Ureter (tissue), 1 donor: Measurements from ENCODE around the gene CENPO. TPM values are rescaled to one million over a fixed set of nuclear protein-coding genes. Genes with fewer than 3 reads are reported as not detected.
"Not testable (repeated sequence)": the region's sequence is repeated elsewhere in the genome, so short reads cannot be mapped to it uniquely, and the experiment has no call there.

Experiments
- DNase-seq: peaks from one replicate; pipeline ENCODE4 v3.0.0-alpha.2; 2020; ENCODE audit warnings: low spot score
- total RNA-seq: library from RNA; stranded (reverse); gene quantifications from one replicate; pipeline ENCODE4 v1.2.4, GENCODE V29; 2023
- donor health status: DM: yes; HTN: yes; CAD: no.

The CENPO gene
- total RNA-seq, 1 donor from 2014 or later = 7.7 TPM

DNA sequence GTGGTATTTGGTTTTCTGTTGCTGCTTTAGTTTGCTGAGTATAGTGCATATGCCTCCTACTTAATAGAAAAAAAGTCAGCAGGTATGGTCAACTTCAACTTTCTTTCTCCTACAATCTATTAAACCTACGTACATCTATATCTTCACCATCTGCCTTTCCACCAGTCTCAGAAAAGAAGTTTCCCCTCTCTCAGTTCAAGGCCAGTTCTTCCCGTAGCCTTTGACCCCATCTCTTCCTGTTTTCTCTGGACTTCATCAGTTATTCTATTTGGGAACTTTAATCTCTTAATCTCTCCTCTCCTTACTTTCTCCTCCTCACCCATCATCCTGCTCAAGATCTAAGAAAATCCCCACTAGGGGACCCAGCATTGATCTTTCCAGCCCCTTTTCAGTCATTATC, 5.7 kb upstream of the CENPO start:
- no peak for DNase-seq

GRCh38 chr2:24788816-24789215, 4.4 kb upstream of the CENPO start:
- no peak for DNase-seq

DNA sequence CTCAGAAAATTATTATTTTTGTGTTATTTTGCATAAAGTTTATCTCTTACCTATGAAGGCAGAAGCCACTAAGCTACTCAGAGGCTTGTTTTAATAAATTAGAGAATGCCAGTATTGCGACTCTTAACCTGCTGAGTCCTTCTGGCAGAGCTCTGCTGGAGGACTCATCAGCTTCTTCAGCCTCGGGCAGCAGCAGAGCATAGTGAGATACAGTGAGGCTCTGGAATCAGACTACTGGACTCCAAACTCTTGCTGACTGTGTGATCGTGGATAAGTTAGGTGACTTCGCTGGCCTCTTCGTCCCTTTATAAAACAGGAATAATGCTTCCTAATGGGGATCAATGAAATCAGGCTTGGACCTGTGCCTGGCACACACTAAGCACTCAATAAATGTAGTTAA, 1.8 kb upstream of the CENPO start:
- DNase-seq = no peak

GRCh38 chr2:24792542-24792873, 717 bp upstream of the CENPO start:
- DNase-seq = no peak

DNA sequence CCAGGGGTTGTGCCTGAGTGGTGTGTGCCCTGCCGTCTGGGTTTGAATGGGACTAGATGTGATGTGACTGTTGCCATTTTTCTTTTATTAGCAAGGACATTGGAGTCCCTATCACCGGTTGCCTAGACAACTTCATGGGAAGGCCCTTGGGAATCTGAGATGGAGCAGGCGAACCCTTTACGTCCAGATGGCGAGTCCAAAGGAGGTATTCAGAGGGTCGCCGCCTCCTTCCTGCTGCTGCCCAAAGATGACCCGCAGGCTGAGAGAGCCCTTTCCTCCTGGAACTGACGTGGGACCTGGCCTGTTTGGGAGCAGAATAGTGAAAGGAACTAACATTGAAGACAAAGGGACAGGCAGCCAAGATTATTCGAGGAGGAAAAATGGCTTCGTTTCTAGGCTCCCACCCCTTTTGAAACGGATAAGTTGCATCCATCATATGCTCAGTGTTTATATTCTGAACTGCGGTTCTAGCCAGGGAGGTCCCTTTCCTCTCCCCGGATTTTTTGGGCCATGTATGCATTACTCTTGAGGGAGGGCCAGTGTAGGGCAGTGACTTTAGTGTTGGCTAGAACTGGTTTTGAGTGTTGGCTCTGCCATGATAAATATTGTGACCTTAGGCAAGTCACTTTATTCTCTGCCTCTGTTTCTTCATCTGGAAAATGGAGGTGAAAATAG, 673 bp downstream of the CENPO start:
- DNase-seq = no peak

DNA sequence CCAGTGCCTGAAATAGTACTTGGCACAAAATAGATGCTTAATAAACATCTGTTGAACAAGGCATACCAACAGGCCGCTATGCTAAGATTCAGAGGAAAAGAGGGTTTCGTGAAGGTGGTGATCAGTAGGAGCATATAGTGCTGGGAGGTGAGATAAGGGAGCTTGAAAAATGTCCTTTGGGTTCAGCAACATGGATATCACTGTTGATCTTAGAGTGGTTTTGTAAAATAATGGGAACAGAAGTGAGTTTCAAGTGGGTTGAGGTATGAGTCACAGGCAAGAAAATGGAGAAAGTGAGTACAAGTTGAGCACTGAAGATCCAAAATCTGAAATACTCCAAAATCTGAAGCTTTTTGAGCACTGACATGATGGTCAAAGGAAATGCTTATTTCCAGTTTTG, 4.4 kb downstream of the CENPO start:
- DNase-seq = no peak

DNA sequence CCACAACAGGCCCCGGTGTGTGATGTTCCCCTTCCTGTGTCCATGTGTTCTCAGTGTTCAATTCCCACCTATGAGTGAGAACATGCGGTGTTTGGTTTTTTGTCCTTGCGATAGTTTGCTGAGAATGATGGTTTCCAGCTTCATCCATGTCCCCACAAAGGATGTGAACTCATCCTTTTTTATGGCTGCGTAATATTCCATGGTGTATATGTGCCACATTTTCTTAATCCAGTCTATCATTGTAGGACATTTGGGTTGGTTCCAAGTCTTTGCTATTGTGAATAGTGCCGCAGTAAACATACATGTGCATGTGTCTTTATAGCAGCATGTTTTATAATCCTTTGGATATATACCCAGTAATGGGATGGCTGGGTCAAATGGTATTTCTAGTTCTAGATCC, 7.3 kb downstream of the CENPO start:
- not testable (repeated sequence) for DNase-seq

GRCh38 chr2:24805811-24806660, 12.8 kb downstream of the CENPO start:
- DNase-seq = not testable (repeated sequence)

DNA sequence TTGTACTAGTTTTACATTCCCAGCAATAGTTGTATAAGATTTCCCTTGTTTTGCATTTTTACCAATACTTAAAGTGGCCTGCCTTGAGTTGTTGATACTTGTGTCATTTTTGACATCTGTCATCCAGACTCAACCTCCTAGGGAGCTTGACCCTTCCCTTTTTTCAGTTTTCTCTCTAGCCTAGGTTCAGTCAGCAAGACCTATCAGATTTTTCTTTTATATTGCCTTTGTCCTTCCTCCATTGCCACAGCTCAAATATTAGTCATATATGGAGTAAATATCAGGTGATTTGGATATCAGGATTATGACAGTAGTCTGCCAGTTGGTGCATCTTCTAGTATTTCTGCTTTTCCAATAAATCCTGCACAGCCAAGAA, 13.4 kb downstream of the CENPO start:
- DNase-seq = no peak

- DNase-seq = no peak
Observed at GRCh38 chr2:24809316-24810007, 16.2 kb downstream of the CENPO start.

- DNase-seq = no peak
Observed at GRCh38 chr2:24813691-24814137, 20.5 kb downstream of the CENPO start.

GRCh38 chr2:24814516-24814915, 21.3 kb downstream of the CENPO start:
- no peak for DNase-seq

DNA sequence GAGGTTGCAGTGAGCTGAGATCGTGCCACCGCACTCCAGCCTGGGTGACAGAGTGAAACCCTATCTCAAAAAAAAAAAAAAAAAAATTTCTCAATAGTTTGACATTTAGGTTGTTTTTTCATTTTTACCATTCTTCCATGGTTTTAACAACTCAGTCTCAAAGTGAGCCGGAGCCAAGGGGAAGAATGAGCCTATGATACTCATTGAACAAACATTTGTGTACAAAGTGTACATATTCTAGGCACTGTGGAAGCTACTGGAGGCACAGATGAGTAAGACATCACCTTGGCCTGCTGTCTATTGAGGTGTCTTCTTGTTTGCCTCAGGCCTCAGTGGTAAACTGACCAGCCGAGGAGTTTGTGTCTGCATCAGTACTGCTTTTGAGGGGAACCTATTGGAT, 21.9 kb downstream of the CENPO start:
- peak; percentile 29 for DNase-seq

DNA sequence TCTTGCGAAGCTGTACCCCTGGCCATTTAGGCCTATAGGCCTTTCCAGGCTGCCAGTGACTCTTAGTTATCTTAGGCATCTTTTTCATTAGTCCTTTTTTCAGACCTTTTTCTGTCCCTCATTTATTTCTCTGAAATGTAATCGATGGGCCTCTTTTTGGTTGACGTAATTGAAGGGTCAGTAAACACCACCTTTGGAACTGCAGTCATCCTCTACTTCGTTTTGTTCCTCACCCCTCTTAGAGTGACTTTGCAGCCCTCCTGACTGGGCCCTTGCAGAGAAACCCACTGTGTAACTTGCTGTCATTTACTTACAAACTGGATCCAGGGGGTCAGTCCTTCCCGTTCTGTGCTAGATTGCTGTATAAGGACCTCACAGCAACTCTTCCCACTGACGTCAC, 23.2 kb downstream of the CENPO start:
- no peak for DNase-seq

GRCh38 chr2:24816884-24817283, 23.7 kb downstream of the CENPO start:
- DNase-seq = no peak

GRCh38 chr2:24818721-24819167, 25.5 kb downstream of the CENPO start:
- DNase-seq = peak; percentile 20

DNA sequence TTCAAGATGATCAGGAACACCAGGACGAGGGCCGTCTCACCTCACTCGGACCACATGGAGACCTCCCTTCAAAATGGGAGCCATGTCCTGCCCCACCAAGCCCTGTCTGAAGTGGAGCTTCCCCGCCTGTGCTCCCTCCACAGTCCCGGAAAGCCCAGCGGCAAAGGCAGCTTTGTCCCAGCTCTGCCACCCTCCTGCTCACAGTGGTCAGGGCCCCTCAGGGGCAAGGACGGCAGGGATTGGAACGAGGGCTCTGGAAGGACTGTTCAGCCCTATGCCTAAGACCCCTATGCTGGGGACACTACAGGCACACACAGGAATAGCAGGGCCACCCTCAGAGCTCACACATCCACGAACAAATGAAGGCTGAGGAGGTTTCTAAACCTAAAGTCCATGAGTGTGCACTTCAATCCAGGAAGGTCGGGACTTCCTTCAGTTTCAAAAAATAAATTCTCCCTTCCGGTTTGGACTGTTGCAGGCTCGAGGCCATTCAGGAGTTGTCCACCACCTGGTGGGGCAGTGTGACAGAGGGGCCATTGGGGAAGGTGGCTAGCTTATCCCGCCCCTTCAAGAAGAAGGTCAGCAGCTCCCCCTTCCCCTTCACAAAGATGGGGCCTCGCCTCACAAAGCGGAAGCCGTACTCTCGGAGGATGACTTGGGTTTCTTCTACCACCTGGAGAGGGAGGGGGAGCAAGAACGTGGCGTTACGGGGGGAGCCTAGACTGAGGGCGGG, 26.4 kb downstream of the CENPO start:
- peak; percentile 28 for DNase-seq

DNA sequence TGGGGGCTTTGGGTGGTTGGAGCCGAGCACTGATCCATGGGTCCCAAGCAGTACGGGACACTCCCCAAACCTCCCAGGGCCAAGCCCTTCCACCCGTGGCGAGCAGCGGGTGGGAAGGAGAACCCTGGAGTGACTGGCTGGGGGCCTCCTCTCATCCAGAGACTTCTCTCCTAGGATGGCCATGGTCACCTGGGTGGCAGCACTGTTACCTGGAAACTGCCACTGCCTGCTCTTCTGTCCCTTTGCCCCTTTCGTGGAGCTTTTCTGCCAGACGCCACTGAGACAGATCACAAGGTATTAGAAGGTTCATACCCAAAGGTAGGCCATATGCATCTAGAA, 26.9 kb downstream of the CENPO start:
- no peak for DNase-seq

DNA sequence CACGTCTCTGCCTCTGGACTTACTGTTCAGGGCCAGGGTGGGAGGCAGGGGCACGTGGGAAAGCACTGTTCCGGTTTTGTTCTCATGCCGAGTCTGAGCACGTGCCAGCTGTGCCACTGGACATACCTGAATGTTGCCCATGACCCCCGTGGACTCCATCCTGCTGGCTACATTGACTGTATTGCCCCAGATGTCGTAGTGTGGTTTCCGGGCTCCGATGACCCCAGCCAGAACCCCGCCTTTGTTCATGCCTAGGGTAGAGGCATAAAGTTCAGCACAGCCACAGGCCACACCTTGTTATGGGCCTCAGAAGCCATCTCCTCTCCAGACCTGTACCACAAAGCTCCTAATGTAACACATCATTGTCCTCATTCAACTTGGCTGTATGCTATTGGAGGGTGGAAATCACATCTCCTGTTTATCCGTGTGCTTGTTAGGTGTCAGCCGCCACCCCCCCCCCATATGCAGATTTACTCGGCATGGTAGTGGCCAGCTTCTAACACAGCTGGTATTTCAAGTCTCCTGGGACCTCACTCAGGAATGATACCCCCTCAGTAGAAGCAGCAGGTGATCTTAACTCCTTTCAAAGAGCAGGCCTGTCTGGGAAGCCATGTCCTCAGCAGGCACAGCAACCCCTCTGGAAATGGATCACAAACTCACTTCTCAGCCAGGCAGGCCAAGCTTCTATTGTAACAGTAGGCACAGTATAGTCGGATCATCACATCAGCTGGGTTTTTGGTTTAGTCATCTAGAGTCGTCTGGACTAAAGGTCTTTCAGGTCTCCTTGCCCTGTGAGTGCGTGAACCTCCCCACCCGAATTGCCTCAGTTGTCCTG, 27.6 kb downstream of the CENPO start:
- DNase-seq = peak; percentile 40

DNA sequence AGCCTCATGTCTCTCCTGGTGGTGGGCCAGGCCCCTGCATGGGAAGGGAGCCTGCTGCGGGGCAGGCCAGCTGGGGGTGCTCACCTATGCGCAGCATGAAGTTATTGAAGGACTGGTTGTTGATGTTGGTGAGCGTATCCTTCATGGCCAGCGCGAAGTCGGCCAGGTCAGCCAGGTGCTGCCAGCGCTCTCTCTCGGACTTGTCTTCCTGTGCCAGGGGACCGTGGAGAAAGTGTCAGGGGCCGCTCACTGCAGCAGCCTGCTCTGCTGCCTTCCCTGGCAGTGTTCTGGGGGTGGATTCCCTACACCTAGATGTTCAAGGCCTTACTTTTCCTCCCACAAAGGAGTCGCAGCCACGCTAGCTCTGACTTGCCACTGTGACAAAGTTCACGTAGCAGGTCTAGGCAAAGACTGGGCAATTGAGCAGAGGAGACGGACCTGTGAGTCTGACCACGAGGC, 28.2 kb downstream of the CENPO start:
- peak; percentile 53 for DNase-seq

DNA sequence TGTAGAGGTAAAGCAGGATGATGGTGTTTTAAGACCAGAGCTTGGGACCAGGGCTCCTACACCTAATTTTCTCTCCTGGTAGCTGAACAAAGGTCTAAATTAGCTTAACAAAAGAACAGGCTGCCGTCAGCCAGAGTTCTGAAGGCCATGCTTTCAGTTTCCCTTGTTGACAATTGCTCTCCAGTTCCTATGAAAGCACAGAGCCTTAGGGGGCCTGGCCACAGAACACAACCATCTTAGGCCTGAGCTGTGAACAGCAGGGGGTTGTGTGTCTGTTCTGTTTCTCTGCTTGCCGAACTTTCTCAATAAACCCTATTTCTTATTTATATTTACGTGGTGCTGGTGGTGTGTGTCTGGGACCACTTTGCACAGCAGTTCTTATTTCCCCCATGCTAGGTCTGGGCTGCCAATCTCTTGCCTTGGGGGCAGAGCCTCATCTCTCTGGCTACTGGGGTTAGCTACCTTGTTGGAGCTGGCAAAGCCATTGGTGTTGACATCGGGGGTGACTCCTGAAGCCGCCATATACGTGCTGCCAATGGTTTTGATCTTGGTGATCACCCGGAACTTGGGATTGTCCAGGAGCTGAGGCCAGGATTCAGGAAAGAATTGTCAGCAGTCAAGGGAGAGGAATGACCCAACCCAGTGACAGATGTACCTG, 29.0 kb downstream of the CENPO start:
- DNase-seq = peak; percentile 32
